ENCODE results near the gene SPATS2. TPM values are rescaled to one million over a fixed set of nuclear protein-coding genes. Genes with fewer than 3 reads are reported as not detected.

Gene SPATS2
- total RNA-seq, 6 experiments from 2014 or later, result 33.4 to 64.4 (median 50.9) TPM

GRCh38 chr12:49388682-49389386 lies 21.6 kb downstream of the SPATS2 start:
- Mint-ChIP-seq H3K4me3 (no peak overlapping the region), H3K36me3 (ENCODE audit: low read depth) (peaks cover 15% of the 10 kb centered on the region), H3K4me1 (ENCODE audit: low read depth) (peaks cover 22% of the 10 kb centered on the region), H3K27me3 (ENCODE audit: insufficient read depth) (no peaks in the 10 kb centered on the region), H3K9me3 (no peaks in the 10 kb centered on the region), H3K27ac (no peak overlapping the region)
- DNase-seq, result no peak
- TF ChIP-seq CTCF (IDR thresholded peaks at IDR 0.05), result no peak

- Mint-ChIP-seq H3K4me1 (ENCODE audit: low read depth) (peaks cover 18% of the 10 kb centered on the region), H3K27ac (no peak overlapping the region), H3K4me3 (no peak overlapping the region), H3K27me3 (ENCODE audit: insufficient read depth) (no peaks in the 10 kb centered on the region), H3K9me3 (no peaks in the 10 kb centered on the region), H3K36me3 (ENCODE audit: low read depth) (peaks cover 15% of the 10 kb centered on the region)
- no peak for TF ChIP-seq CTCF (IDR thresholded peaks at IDR 0.05)
- no peak for DNase-seq
Observed at GRCh38 chr12:49389387-49389703, 22.1 kb downstream of the SPATS2 start.

- Mint-ChIP-seq H3K4me3 (no peak overlapping the region), H3K27ac (no peak overlapping the region), H3K4me1 (ENCODE audit: low read depth) (peaks cover 32% of the 10 kb centered on the region), H3K27me3 (ENCODE audit: insufficient read depth) (no peaks in the 10 kb centered on the region), H3K36me3 (ENCODE audit: low read depth) (peaks cover 17% of the 10 kb centered on the region), H3K9me3 (no peaks in the 10 kb centered on the region)
- no peak for TF ChIP-seq CTCF (IDR thresholded peaks at IDR 0.05)
- DNase-seq, result no peak
Observed at GRCh38 chr12:49397000-49397399, 29.7 kb downstream of the SPATS2 start.

GRCh38 chr12:49400304-49400703 lies 33.0 kb downstream of the SPATS2 start:
- DNase-seq, result no peak
- Mint-ChIP-seq H3K36me3 (ENCODE audit: low read depth) (peaks cover 17% of the 10 kb centered on the region), H3K27me3 (ENCODE audit: insufficient read depth) (no peaks in the 10 kb centered on the region), H3K4me3 (no peak overlapping the region), H3K9me3 (no peaks in the 10 kb centered on the region), H3K4me1 (ENCODE audit: low read depth) (peaks cover 54% of the 10 kb centered on the region), H3K27ac (no peak overlapping the region; the same call in 1 of the 2 replicates)
- TF ChIP-seq CTCF (IDR thresholded peaks at IDR 0.05), result no peak

GRCh38 chr12:49403971-49404450 lies 36.7 kb downstream of the SPATS2 start:
- Mint-ChIP-seq H3K27ac (no peak overlapping the region; the same call in 1 of the 2 replicates), H3K27me3 (ENCODE audit: insufficient read depth) (no peaks in the 10 kb centered on the region), H3K36me3 (ENCODE audit: low read depth) (peaks cover 11% of the 10 kb centered on the region), H3K4me1 (ENCODE audit: low read depth) (peaks cover 33% of the 10 kb centered on the region), H3K9me3 (no peaks in the 10 kb centered on the region), H3K4me3 (no peak overlapping the region)
- DNase-seq, result no peak
- no peak for TF ChIP-seq CTCF (IDR thresholded peaks at IDR 0.05)
